ENCODE results near the gene NPAS3. TPM values are rescaled to one million over a fixed set of nuclear protein-coding genes. Genes with fewer than 3 reads are reported as not detected.

NPAS3 gene
- total and polyA plus RNA-seq, 2 of the 8 experiments (the other 6 are each of a cell fraction or from before 2014, with no cell fraction given): 0.11 to 0.60 TPM

GRCh38 chr14:33792009-33792719 lies 853.5 kb downstream of the NPAS3 start:
- FAIRE-seq (no peak), DNase-seq (ENCODE audit: low read depth in 1 of 2, low spot score in 2 of 2) (no peak)
- Histone ChIP-seq H3K56ac (replicated peaks; ENCODE audit: insufficient read length, low read depth, low read length) (no peak overlapping the region), H4K20me1 (replicated peaks in 1 of 2; ENCODE audit: control insufficient read depth in 1 of 2, insufficient read depth in 2 of 2, low read length in 2 of 2) (no peaks in the 10 kb centered on the region), H3K27ac (ENCODE audit: low read depth, low read length) (no peak overlapping the region), H3K9me3 (ENCODE audit: insufficient read depth in 2 of 2, low read depth in 1 of 2, low read length in 1 of 2) (no peaks in the 10 kb centered on the region), H4K91ac (replicated peaks; ENCODE audit: insufficient read length, low read length) (no peak overlapping the region), H2BK12ac (ENCODE audit: low read depth, low read length) (no peak overlapping the region), H3K14ac (ENCODE audit: insufficient read length) (no peak overlapping the region), H3K4me3 (ENCODE audit: extremely low read depth in 1 of 4, insufficient read depth in 2 of 4, low read depth in 3 of 4, low read length in 4 of 4) (no peak overlapping the region), H3K79me1 (ENCODE audit: low read depth, low read length) (no peaks in the 10 kb centered on the region), H3K79me2 (ENCODE audit: control insufficient read depth in 1 of 2, insufficient read depth in 2 of 2, low read length in 2 of 2) (no peaks in the 10 kb centered on the region), H3K4me2 (ENCODE audit: insufficient read depth in 1 of 2, low read depth in 2 of 2, low read length in 2 of 2) (no peak overlapping the region), H3K27me3 (replicated peaks in 1 of 4; ENCODE audit: control insufficient read depth in 3 of 4, extremely low read depth in 1 of 4, insufficient read depth in 3 of 4, low read length in 3 of 4) (no peaks in the 10 kb centered on the region), H2AFZ (ENCODE audit: low read length) (no peak overlapping the region), H2BK20ac (ENCODE audit: low read length) (no peak overlapping the region), H2BK15ac (ENCODE audit: low read length) (no peak overlapping the region), H3K23me2 (ENCODE audit: low read depth, low read length) (no peaks in the 10 kb centered on the region), H4K5ac (ENCODE audit: insufficient read length, low read depth, low read length) (no peak overlapping the region), H3K36me3 (ENCODE audit: control insufficient read depth in 2 of 4, insufficient read depth in 4 of 4, low read length in 3 of 4) (no peaks in the 10 kb centered on the region), H4K8ac (ENCODE audit: extremely low read depth, insufficient read depth, low read length) (no peak overlapping the region), H3K18ac (ENCODE audit: extremely low read depth, low read length) (no peak overlapping the region), H3K4ac (replicated peaks; ENCODE audit: insufficient read length, low read depth, low read length) (no peak overlapping the region), H3K4me1 (replicated peaks in 1 of 4; ENCODE audit: control insufficient read depth in 3 of 4, insufficient read depth in 4 of 4, low read length in 3 of 4) (no peaks in the 10 kb centered on the region; a peak in 1 of 7 replicates), H2BK5ac (ENCODE audit: low read depth, low read length) (no peak overlapping the region), H2BK120ac (replicated peaks; ENCODE audit: low read depth, low read length) (no peak overlapping the region), H3K9ac (replicated peaks in 1 of 4; ENCODE audit: extremely low read depth in 1 of 4, low read depth in 3 of 4, low read length in 3 of 4) (no peak overlapping the region), H2AK5ac (ENCODE audit: low read depth, low read length) (no peak overlapping the region; the same call in 1 of the 2 replicates), H3K23ac (ENCODE audit: insufficient read length) (no peak overlapping the region)
- WGBS, 2 experiments (ENCODE audit: extremely low coverage in 1 of 2, insufficient coverage in 1 of 2, insufficient read length in 1 of 2, insufficient replicate concordance in 2 of 2, low coverage in 1 of 2, low lambda C conversion rate in 2 of 2, missing lambda C conversion rate in 1 of 2): 83% methylated on average over 8 of the region's 8 CpGs; no CpG with 5 or more reads in 1 of the 2 experiments
- POLR2A ChIA-PET (ENCODE audit: partially characterized antibody): no interaction called here
- CTCF ChIA-PET (ENCODE audit: partially characterized antibody): interaction anchor here (0.5 to 3.3 kb wide), 46 partner anchors 7 to 1217 kb away, joined by 3 to 26 read pairs (median 4); no protein-coding TSS in a partner anchor
- TF ChIP-seq HDAC2 (IDR thresholded peaks at IDR 0.05; ENCODE audit: borderline replicate concordance in 1 of 2, low read depth in 2 of 2, low read length in 2 of 2) (no peak), EP300 (IDR thresholded peaks at IDR 0.05; ENCODE audit: borderline replicate concordance in 1 of 2, low read depth in 2 of 2, low read length in 2 of 2) (no peak), RXRA (IDR thresholded peaks at IDR 0.05; ENCODE audit: insufficient read depth, low read depth, low read length) (no peak), YY1 (IDR thresholded peaks at IDR 0.05; ENCODE audit: low read depth, low read length) (no peak), TCF12 (IDR thresholded peaks at IDR 0.05; ENCODE audit: low read depth, low read length) (no peak), NANOG (IDR thresholded peaks at IDR 0.05; ENCODE audit: insufficient read depth, low read depth, low read length, poor library complexity, severe bottlenecking) (no peak), FOSL1 (IDR thresholded peaks at IDR 0.05; ENCODE audit: insufficient read depth, low read depth, low read length) (no peak), SIN3A (conservative IDR thresholded peaks at IDR 0.05 in 1 of 2, IDR thresholded peaks at IDR 0.05 in 1 of 2; ENCODE audit: low read depth in 1 of 2, low read length in 2 of 2) (no peak), E2F6 (IDR thresholded peaks at IDR 0.05) (no peak)

All from H1 (cell line).